Esophagus muscularis mucosa (tissue), 4 donors: ENCODE measurements around the gene ABHD5. TPM values are rescaled to one million over a fixed set of nuclear protein-coding genes. Genes with fewer than 3 reads are reported as not detected.

Experiments
- DNase-seq: peaks from one replicate; pipeline ENCODE4 v3.0.0-alpha.2; 2017; ENCODE audit errors: extremely low spot score
- H3K27ac ChIP-seq, 4 donors: fragments of 200-600 bp; sonication (generic); replicated peaks in 1 of 4; 1 replicate in 3 of 4; 2 replicates in 1 of 4; pipeline ENCODE4 v1.5.1; 2016 to 2019; ENCODE audit warnings: mild to moderate bottlenecking in 1 of 4
- H3K27me3 ChIP-seq, 4 donors: fragments of 200-600 bp; sonication (generic); one replicate each; pipeline versions ENCODE4 v1.5.1 to v1.6.0; 2016 to 2019
- H3K36me3 ChIP-seq, 4 donors: fragments of 200-600 bp; sonication (generic); one replicate each; pipeline ENCODE4 v1.5.1; 2016 to 2019
- H3K4me1 ChIP-seq, 4 donors: fragments of 200-600 bp; sonication (generic); one replicate each; pipeline ENCODE4 v1.5.1; 2016 to 2019
- H3K4me3 ChIP-seq, 4 donors: fragments of 200-600 bp; sonication (generic); 1 replicate in 2 of 4; 2 replicates in 2 of 4; pipeline ENCODE4 v1.5.1; 2016 to 2019; ENCODE audit warnings: mild to moderate bottlenecking in 4 of 4, moderate library complexity in 1 of 4
- H3K9me3 ChIP-seq, 4 donors: fragments of 200-600 bp; sonication (generic); 1 replicate in 3 of 4; 2 replicates in 1 of 4; pipeline ENCODE4 v1.5.1; 2016 to 2019
- EP300 ChIP-seq: sonication (generic); formaldehyde crosslinking; IDR thresholded peaks from one replicate; pipeline ENCODE4 v1.6.1; 2017; ENCODE audit warnings: antibody characterized with exemption
- POLR2A ChIP-seq: fragments of 450-650 bp; IDR thresholded peaks from one replicate; pipeline ENCODE4 v1.6.1; 2017; ENCODE audit warnings: antibody characterized with exemption, moderate library complexity, mild to moderate bottlenecking, low read depth
- POLR2AphosphoS5 ChIP-seq, 2 donors: sonication (generic); formaldehyde crosslinking; IDR thresholded peaks; one replicate each; pipeline ENCODE4 v1.6.1; 2017; ENCODE audit warnings: antibody characterized with exemption in 2 of 2
- WGBS: methylation state at CpG from one replicate; pipeline ENCODE4 v1.1.5; 2018; 5-methylcytosine and 5-hydroxymethylcytosine counted together
- intact Hi-C: fragments of 100-400 bp; cut with DNase I; formaldehyde crosslinking; loops from one replicate; pipeline ENCODE4 v1.15.1; 2023
- total RNA-seq, 4 donors: library from RNA; depleted of rRNA; stranded (reverse); fragments of >200 nt; gene quantifications; one replicate each; pipeline versions ENCODE4 v1.1.0 to v1.2.1, GENCODE V29; 2016
- TF ChIP-seq, protein P1 (sequence below), 3 experiments: fragments of 200-600 bp in 2 of 3; fragments of 450-650 bp in 1 of 3; sonication (generic) in 2 of 3; IDR thresholded peaks; one replicate each; pipeline ENCODE4 v1.5.1; 2017 to 2019; ENCODE audit warnings: antibody characterized with exemption in 3 of 3, mild to moderate bottlenecking in 2 of 3, moderate library complexity in 1 of 3

Gene ABHD5
- total RNA-seq, 4 donors from 2014 or later = 22.3 to 40.3 (median 31.4) TPM

DNA sequence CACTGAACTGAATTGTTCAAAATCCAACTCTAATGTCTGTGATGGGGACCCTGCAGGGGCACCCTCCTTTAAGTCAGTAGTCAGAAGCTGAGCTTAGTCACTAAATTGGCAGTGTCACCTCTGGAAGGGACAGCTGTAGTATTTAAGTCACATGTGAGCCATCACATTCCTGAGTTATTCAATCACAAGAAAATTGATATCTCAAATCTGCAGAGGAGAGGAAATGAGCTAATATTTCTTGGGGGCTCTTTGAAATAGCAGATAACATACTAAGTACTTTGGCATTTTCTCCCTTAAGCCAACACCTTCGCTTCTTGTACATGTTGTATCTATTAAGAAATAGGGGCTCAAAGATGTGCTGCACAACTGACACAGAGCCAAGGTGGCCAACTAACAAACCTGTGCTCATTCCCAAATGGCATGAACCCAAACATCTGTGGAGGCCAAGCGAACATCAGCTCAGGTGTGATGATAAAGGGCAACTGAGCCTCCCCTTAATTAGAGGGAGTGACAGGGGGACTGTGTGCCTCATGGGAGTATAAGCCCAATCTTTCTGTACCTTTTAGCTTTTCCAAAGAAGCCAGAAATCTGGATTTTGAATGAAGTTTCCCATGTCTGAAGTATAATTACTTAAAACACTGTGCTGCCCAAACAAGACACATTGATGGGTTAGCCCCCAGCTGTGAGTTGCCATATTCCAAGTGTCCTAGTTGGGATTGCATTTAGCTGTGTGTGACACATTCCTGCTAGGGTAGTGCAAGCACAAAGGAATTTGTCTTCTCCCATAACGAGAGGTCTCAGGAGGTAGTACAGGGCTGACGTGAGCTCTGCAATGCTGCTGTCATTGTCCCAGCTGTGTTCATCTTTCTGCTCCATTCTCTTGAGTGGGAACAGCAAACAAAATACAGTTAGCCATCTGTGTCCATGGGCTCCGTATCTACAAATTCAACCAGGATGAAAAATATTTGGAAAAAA is 63.3 kb downstream of the ABHD5 start:
- H3K36me3 ChIP-seq = no peaks in the 10 kb centered on the region
- no peak overlapping the region for H3K4me3 ChIP-seq
- H3K27me3 ChIP-seq = no peaks in the 10 kb centered on the region
- peaks cover 4 to 12% (median 4%) of the 10 kb centered on the region in 4 donors for H3K4me1 ChIP-seq
- TF ChIP-seq, protein P1, sequence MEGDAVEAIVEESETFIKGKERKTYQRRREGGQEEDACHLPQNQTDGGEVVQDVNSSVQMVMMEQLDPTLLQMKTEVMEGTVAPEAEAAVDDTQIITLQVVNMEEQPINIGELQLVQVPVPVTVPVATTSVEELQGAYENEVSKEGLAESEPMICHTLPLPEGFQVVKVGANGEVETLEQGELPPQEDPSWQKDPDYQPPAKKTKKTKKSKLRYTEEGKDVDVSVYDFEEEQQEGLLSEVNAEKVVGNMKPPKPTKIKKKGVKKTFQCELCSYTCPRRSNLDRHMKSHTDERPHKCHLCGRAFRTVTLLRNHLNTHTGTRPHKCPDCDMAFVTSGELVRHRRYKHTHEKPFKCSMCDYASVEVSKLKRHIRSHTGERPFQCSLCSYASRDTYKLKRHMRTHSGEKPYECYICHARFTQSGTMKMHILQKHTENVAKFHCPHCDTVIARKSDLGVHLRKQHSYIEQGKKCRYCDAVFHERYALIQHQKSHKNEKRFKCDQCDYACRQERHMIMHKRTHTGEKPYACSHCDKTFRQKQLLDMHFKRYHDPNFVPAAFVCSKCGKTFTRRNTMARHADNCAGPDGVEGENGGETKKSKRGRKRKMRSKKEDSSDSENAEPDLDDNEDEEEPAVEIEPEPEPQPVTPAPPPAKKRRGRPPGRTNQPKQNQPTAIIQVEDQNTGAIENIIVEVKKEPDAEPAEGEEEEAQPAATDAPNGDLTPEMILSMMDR (IDR thresholded peaks at IDR 0.05) = no peak
- TF ChIP-seq EP300 (no peak), POLR2AphosphoS5 (IDR thresholded peaks at IDR 0.05) (no peak), POLR2A (no peak)
- WGBS = 78% methylated on average over 5 of the region's 5 CpGs
- no peak overlapping the region for H3K27ac ChIP-seq
- no peaks in the 10 kb centered on the region for H3K9me3 ChIP-seq
- DNase-seq = no peak
- intact Hi-C loops = no loop called here

DNA sequence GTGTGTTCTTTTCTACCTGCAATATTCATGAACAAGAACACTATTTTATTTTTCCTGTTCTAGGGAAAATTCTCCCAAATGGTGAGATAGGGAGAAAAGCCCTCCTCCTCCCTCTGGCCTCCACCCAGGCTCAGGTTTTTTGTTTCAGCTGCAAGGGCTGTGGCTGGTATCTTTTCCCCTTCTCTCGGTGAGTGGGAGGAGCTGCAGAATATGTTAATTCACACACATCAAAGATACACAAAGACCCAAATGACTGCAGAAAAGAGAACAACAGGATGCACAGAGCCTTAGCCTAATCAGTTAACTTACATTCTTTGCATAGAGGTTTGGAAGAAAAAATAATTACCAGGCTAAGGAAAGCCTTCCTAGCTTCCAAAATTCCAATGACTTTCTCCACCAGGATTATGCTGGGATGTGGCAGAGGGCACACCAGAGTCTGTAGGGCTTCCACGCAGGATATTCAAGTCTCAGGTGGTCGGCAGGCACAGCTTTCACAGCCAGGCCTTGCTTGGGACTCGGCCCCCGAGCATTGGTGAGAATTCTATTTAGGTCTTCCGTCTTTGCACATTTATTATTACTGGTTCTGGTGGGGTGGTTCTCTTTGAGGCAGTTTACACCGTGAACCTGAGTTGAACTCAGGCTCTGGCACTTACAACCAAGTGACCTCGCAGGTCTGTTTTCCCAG is 64.9 kb downstream of the ABHD5 start:
- Histone ChIP-seq H3K9me3 (no peaks in the 10 kb centered on the region), H3K27ac (no peak overlapping the region), H3K27me3 (no peaks in the 10 kb centered on the region), H3K36me3 (no peaks in the 10 kb centered on the region), H3K4me1 (peaks cover 7 to 23% (median 11%) of the 10 kb centered on the region in 4 donors), H3K4me3 (no peak overlapping the region)
- intact Hi-C loops = no loop called here
- no peak for TF ChIP-seq POLR2A
- TF ChIP-seq EP300 = no peak
- TF ChIP-seq POLR2AphosphoS5 (IDR thresholded peaks at IDR 0.05) = no peak
- TF ChIP-seq, protein P1 (IDR thresholded peaks at IDR 0.05) = no peak
- no peak for DNase-seq
- WGBS = 63% methylated on average over 6 of the region's 8 CpGs

DNA sequence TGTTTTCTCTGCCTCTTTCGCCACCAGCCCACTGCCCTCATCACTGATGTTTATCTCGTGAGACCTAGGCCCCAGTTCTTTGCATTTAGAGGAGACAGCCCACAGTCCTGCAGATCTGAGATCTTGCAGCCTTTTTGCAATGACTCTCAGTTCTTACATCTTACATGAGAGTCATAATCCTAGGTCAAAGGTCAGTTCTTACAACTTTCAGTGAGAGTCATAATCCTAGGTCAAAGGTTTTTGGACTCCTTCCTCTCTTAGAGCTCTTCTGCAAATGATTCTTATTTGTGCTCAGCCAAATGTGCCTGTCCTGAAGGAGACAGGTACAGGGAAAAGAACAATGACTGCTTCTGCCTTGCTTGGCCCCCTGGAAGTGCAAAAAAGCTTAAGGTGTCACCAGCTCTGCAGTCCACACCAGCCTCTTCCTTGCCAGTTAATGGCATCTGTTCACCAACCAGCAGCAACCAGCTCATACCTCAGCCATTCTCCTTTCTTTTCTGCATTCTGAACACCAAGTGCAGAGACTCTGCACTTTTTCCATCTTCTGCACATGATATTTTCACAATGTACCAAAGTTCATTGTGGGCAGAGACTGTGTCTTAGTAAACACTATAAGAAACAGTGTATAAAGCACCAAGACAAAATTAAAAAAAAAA is 67.1 kb downstream of the ABHD5 start:
- intact Hi-C loops = no loop called here
- Histone ChIP-seq H3K36me3 (no peaks in the 10 kb centered on the region), H3K27ac (no peak overlapping the region), H3K27me3 (no peaks in the 10 kb centered on the region), H3K9me3 (no peaks in the 10 kb centered on the region), H3K4me3 (no peak overlapping the region), H3K4me1 (peaks cover 7 to 23% (median 11%) of the 10 kb centered on the region in 4 donors)
- DNase-seq = no peak
- 90% methylated on average over 2 of the region's 2 CpGs for WGBS
- TF ChIP-seq EP300 (no peak), POLR2AphosphoS5 (IDR thresholded peaks at IDR 0.05) (no peak), POLR2A (no peak)
- TF ChIP-seq, protein P1 (IDR thresholded peaks at IDR 0.05) = no peak

DNA sequence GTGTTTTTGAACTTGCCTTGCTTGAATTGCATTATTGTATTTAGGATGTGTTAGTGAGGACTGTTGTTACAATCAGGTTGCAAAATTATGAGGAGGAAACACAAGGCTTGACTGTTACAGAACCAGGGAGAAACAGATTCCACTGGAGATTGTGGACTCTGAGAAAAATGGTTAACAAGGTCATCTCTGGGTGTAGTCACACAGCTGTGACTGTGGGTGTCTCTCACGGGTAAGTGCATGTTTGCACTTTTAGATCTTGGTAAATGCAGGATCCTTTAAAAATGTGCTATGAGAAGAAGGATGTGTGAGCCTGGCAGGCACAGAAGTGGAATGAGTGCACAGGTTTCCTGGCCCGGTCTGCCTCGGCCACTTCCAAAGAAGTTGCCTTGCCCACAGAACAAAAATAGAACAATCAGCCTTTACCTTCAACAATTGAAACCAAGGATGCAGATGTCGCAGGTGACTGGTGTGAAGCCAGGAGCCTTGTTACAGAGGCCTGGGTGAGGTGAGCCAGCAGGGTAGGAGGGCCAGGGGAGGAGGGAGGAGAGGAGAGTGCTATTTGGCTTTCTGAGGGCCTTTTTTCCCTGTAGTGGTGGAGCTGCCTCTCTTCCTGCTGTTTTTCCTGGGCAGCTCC is 68.0 kb downstream of the ABHD5 start:
- TF ChIP-seq EP300 = no peak
- TF ChIP-seq, protein P1 (IDR thresholded peaks at IDR 0.05) = no peak
- no peak for TF ChIP-seq POLR2AphosphoS5 (IDR thresholded peaks at IDR 0.05)
- no peak for TF ChIP-seq POLR2A
- peak overlapping the region in 1 of 4 donors; percentile 51 for H3K27ac ChIP-seq
- H3K4me3 ChIP-seq = no peak overlapping the region
- no peaks in the 10 kb centered on the region for H3K36me3 ChIP-seq
- H3K9me3 ChIP-seq = no peaks in the 10 kb centered on the region
- H3K4me1 ChIP-seq = peaks cover 7 to 18% (median 11%) of the 10 kb centered on the region in 4 donors
- DNase-seq = no peak
- intact Hi-C loops = no loop called here
- WGBS = 68% methylated on average over 4 of the region's 4 CpGs
- H3K27me3 ChIP-seq = no peaks in the 10 kb centered on the region
